ENCODE data around the gene ZNF460. TPM values are rescaled to one million over a fixed set of nuclear protein-coding genes. Genes with fewer than 3 reads are reported as not detected.

ZNF460 gene
- total and polyA plus RNA-seq, 2 of the 13 experiments (the other 11 are each of a cell fraction or from before 2014, with no cell fraction given), result 14.5 to 44.8 TPM

DNA sequence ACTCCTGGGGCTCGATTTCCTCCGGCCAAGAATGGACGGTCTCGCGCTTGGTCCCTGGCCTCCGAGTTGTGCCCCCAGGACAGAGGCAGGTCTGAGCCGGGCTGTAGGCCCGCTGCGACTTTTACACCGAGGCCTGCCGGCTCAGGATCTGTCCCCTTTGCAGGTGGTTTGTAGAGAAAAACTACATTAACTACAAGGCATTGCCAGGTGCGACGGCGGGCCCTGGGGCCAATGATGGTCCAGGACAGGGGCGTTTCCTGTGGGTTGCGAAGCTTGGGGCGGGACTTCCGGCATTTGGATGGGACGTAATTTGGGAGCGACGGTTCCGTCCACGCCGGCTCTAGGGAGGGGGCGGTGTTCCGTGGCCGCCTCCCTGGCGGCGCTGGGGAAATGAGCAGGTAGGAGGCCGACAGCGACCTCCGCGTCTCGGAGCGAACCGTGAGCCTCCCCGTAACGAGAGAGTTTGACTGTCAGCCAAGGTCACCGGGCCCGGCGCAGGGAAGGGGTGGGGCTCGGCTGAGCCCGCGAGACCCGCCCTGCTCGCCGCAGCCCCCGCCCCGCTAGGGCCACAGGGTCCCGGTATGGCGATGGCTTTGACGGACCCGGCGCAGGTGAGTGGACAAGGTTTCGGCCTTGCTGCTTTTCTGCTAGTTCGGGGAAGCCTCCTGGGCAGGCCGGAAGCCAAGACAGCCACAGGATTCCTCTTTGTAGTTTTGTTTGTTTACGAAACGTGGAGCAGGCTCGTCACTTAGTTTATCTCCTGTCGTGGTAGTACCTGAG, 39.8 kb upstream of the ZNF460 start, which contains the start of gene ZNF805 (continued):
- TF ChIP-seq DNMT1 (CRISPR knock-in tag; IDR thresholded peaks at IDR 0.05) (0 out of 2 replicates have a peak, but pooled peaks have one; percentile 30), SP5 (CRISPR knock-in tag; IDR thresholded peaks at IDR 0.05; ENCODE audit: borderline replicate concordance, low read depth) (peak; percentile 9; the same call in 1 of the 2 replicates), ZNF230 (CRISPR knock-in tag; IDR thresholded peaks at IDR 0.05) (peak; percentile 24; the same call in 1 of the 2 replicates), ZNF562 (CRISPR knock-in tag; IDR thresholded peaks at IDR 0.05; ENCODE audit: borderline replicate concordance) (no peak), ZZZ3 (CRISPR knock-in tag; IDR thresholded peaks at IDR 0.05; ENCODE audit: borderline replicate concordance) (peak; percentile 77; the same call in 1 of the 2 replicates), ZEB1 (IDR thresholded peaks at IDR 0.05; ENCODE audit: insufficient replicate concordance, low read depth) (peak; percentile 67), SIN3B (IDR thresholded peaks at IDR 0.05; ENCODE audit: low read length) (peak; percentile 55; the same call in 1 of the 2 replicates), KAT8 (CRISPR knock-in tag; IDR thresholded peaks at IDR 0.05) (peak; percentile 99), ZNF790 (CRISPR knock-in tag; IDR thresholded peaks at IDR 0.05; ENCODE audit: borderline replicate concordance) (peak; percentile 43; the same call in 1 of the 2 replicates), ASH2L (IDR thresholded peaks at IDR 0.05; ENCODE audit: insufficient read length, low read depth, low read length) (peak; percentile 90), KDM4B (CRISPR knock-in tag; IDR thresholded peaks at IDR 0.05) (peak; percentile 20; the same call in 1 of the 2 replicates), ZNF180 (CRISPR knock-in tag; IDR thresholded peaks at IDR 0.05; ENCODE audit: borderline replicate concordance, low read depth) (peak; percentile 58; the same call in 1 of the 2 replicates), NFAT5 (CRISPR knock-in tag; IDR thresholded peaks at IDR 0.05) (no peak), RFXAP (CRISPR knock-in tag; IDR thresholded peaks at IDR 0.05; ENCODE audit: borderline replicate concordance) (peak; percentile 69; the same call in 1 of the 2 replicates), KLF12 (CRISPR knock-in tag; IDR thresholded peaks at IDR 0.05; ENCODE audit: borderline replicate concordance) (peak; percentile 72), CREM (IDR thresholded peaks at IDR 0.05) (peak; percentile 99), CREM (CRISPR knock-in tag; IDR thresholded peaks at IDR 0.05) (peak; percentile 84), AGO1 (IDR thresholded peaks at IDR 0.05; ENCODE audit: low read depth, low read length, poor library complexity, severe bottlenecking) (peak; percentile 27)
- TF ChIP-seq, protein P1, sequence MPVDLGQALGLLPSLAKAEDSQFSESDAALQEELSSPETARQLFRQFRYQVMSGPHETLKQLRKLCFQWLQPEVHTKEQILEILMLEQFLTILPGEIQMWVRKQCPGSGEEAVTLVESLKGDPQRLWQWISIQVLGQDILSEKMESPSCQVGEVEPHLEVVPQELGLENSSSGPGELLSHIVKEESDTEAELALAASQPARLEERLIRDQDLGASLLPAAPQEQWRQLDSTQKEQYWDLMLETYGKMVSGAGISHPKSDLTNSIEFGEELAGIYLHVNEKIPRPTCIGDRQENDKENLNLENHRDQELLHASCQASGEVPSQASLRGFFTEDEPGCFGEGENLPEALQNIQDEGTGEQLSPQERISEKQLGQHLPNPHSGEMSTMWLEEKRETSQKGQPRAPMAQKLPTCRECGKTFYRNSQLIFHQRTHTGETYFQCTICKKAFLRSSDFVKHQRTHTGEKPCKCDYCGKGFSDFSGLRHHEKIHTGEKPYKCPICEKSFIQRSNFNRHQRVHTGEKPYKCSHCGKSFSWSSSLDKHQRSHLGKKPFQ (CRISPR knock-in tag; IDR thresholded peaks at IDR 0.05; ENCODE audit: insufficient replicate concordance), result peak; percentile 82
- TF ChIP-seq, protein P2, sequence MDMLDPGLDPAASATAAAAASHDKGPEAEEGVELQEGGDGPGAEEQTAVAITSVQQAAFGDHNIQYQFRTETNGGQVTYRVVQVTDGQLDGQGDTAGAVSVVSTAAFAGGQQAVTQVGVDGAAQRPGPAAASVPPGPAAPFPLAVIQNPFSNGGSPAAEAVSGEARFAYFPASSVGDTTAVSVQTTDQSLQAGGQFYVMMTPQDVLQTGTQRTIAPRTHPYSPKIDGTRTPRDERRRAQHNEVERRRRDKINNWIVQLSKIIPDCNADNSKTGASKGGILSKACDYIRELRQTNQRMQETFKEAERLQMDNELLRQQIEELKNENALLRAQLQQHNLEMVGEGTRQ (IDR thresholded peaks at IDR 0.05; ENCODE audit: low read depth, low read length), result no peak
- TF ChIP-seq, protein P2 (CRISPR knock-in tag; IDR thresholded peaks at IDR 0.05; ENCODE audit: borderline replicate concordance), result no peak
